ENCODE measurements around the gene JARID2. TPM values are rescaled to one million over a fixed set of nuclear protein-coding genes. Genes with fewer than 3 reads are reported as not detected.
A peak's percentile ranks its signal among the peaks of the same experiment; 100 is the strongest.

Gene JARID2
- total and polyA plus RNA-seq, 2 of the 13 experiments (the other 11 are each of a cell fraction or from before 2014, with no cell fraction given): 7.5 to 10.3 TPM

GRCh38 chr6:15213838-15214400, 31.9 kb upstream of the JARID2 start (continued):
- TF ChIP-seq ZNF101 (CRISPR knock-in tag; IDR thresholded peaks at IDR 0.05; ENCODE audit: borderline replicate concordance, low read depth): no peak
- TF ChIP-seq RBM39 (IDR thresholded peaks at IDR 0.05; ENCODE audit: low read depth, low read length, poor library complexity, severe bottlenecking): no peak
- TF ChIP-seq MBD4 (IDR thresholded peaks at IDR 0.05; ENCODE audit: borderline replicate concordance, low read length): no peak
- TF ChIP-seq LRRFIP1 (CRISPR knock-in tag; conservative IDR thresholded peaks at IDR 0.05): no peak
- TF ChIP-seq ZNF780A (CRISPR knock-in tag; IDR thresholded peaks at IDR 0.05): no peak
- TF ChIP-seq BRCA1 (CRISPR knock-in tag; IDR thresholded peaks at IDR 0.05): no peak
- no peak for TF ChIP-seq E2F1 (CRISPR knock-in tag; IDR thresholded peaks at IDR 0.05)
- 0 out of 2 replicates have a peak, but pooled peaks have one; percentile 21 for TF ChIP-seq ZNF33B (CRISPR knock-in tag; IDR thresholded peaks at IDR 0.05)
- TF ChIP-seq KLF12 (CRISPR knock-in tag; IDR thresholded peaks at IDR 0.05; ENCODE audit: borderline replicate concordance): no peak
- no peak for TF ChIP-seq PITX1 (CRISPR knock-in tag; IDR thresholded peaks at IDR 0.05)
- no peak for TF ChIP-seq SOX6 (IDR thresholded peaks at IDR 0.05)
- no peak for TF ChIP-seq SOX6 (CRISPR knock-in tag; IDR thresholded peaks at IDR 0.05)
- no peak for TF ChIP-seq PHF5A (CRISPR knock-in tag; IDR thresholded peaks at IDR 0.05; ENCODE audit: low read depth, unreplicated experiment)
- TF ChIP-seq GTF3A (CRISPR knock-in tag; conservative IDR thresholded peaks at IDR 0.05): no peak
- TF ChIP-seq RCOR2 (CRISPR knock-in tag; IDR thresholded peaks at IDR 0.05): no peak
- no peak for TF ChIP-seq SMARCC2 (IDR thresholded peaks at IDR 0.05)
- TF ChIP-seq NR2F1 (CRISPR knock-in tag; IDR thresholded peaks at IDR 0.05): no peak
- TF ChIP-seq GATAD2A (CRISPR knock-in tag; IDR thresholded peaks at IDR 0.05): 0 out of 2 replicates have a peak, but pooled peaks have one; percentile 38
- TF ChIP-seq TFAP4 (IDR thresholded peaks at IDR 0.05; ENCODE audit: borderline replicate concordance, low read depth): no peak
- peak; percentile 21; the same call in 1 of the 2 replicates for TF ChIP-seq ARID5B (CRISPR knock-in tag; IDR thresholded peaks at IDR 0.05)
- TF ChIP-seq ZNF749 (CRISPR knock-in tag; IDR thresholded peaks at IDR 0.05; ENCODE audit: borderline replicate concordance): no peak
- no peak for TF ChIP-seq TOE1 (CRISPR knock-in tag; IDR thresholded peaks at IDR 0.05)
- no peak for TF ChIP-seq DNMT3B (CRISPR knock-in tag; conservative IDR thresholded peaks at IDR 0.05)

All from HepG2 (cell line).